GM12878 (cell line): ENCODE data around the gene IFI27L1. TPM values are rescaled to one million over a fixed set of nuclear protein-coding genes. Genes with fewer than 3 reads are reported as not detected.

Experiments used
- ATAC-seq: fragments of 200-7000 bp; cut with Tn5 transposase; 3 replicates; pipeline ENCODE4 v1.9.1; 2020; ENCODE audit warnings: mild to moderate bottlenecking, moderate library complexity
- BruUV-seq: library from RNA; stranded (reverse); fragments of 400-500 nt; replicated peaks from 2 replicates; lab custom pipeline; 2021; lab: Mats Ljungman, UMichigan
- CTCF ChIA-PET: fragments of 300-600 bp; sonication (Branson Sonifier 250); formaldehyde crosslinking; extraction: SDS; loops from one replicate; lab custom pipeline; 2021; ENCODE audit warnings: inconsistent platforms; lab: Yijun Ruan, JAX
- POLR2A ChIA-PET: fragments of 350-600 bp; formaldehyde crosslinking; extraction: SDS; loops from one replicate; lab custom pipeline; 2021; ENCODE audit warnings: inconsistent platforms; lab: Charles Lee
- RAD21 ChIA-PET: fragments of 300-600 bp; sonication (Branson Sonifier 250); formaldehyde crosslinking; loops from one replicate; lab custom pipeline; 2023; ENCODE audit warnings: antibody characterized with exemption; ENCODE audit not compliant: unreplicated experiment; lab: Charles Lee
- SMC1A ChIA-PET: fragments of 300-600 bp; sonication (Branson Sonifier 250); formaldehyde crosslinking; loops from one replicate; lab custom pipeline; 2023; ENCODE audit not compliant: unreplicated experiment, uncharacterized antibody; lab: Charles Lee
- DNase-seq: peaks from one replicate; pipeline ENCODE4 v3.0.0-alpha.2; 2011; ENCODE audit warnings: low read depth, low spot score
- FAIRE-seq: peaks from 3 replicates; lab custom pipeline; 2011; peaks lifted over from hg19 to GRCh38; lab: Jason Lieb, UNC
- H2AFZ ChIP-seq: 2 replicates; pipeline ENCODE4 v1.6.0; 2011; ENCODE audit warnings: low read depth, low read length, control low read depth; ENCODE audit not compliant: control insufficient read depth
- H3K27ac ChIP-seq: 2 replicates; pipeline ENCODE4 v1.5.1; 2011; ENCODE audit warnings: control low read depth; ENCODE audit not compliant: control insufficient read depth, insufficient read depth
- H3K27me3 ChIP-seq, 2 experiments: replicated peaks in 1 of 2; 2 replicates each; pipeline versions ENCODE4 v1.6.0 to v1.6.1; 2011; ENCODE audit warnings: low read length in 1 of 2; ENCODE audit not compliant: control insufficient read depth in 2 of 2, insufficient read depth in 2 of 2
- H3K36me3 ChIP-seq, 2 experiments: 2 replicates each; pipeline ENCODE4 v1.5.1; 2011; ENCODE audit warnings: low read length in 1 of 2; ENCODE audit not compliant: control insufficient read depth in 2 of 2, insufficient read depth in 2 of 2
- H3K4me1 ChIP-seq: 2 replicates; pipeline ENCODE4 v1.6.1; 2011; ENCODE audit warnings: mild to moderate bottlenecking, low read length, moderate library complexity, mixed read lengths; ENCODE audit not compliant: control insufficient read depth, insufficient read depth
- H3K4me2 ChIP-seq: 2 replicates; pipeline ENCODE4 v1.6.0; 2011; ENCODE audit warnings: control low read depth; ENCODE audit not compliant: control insufficient read depth, insufficient read depth
- H3K4me3 ChIP-seq: fragments of 200-600 bp; sonication (generic); 2 replicates; pipeline ENCODE4 v1.5.1; 2016
- H3K79me2 ChIP-seq: 2 replicates; pipeline ENCODE4 v1.6.0; 2011; ENCODE audit warnings: low read length; ENCODE audit not compliant: control insufficient read depth, insufficient read depth
- H3K9ac ChIP-seq: 2 replicates; pipeline ENCODE4 v1.8.0; 2011; ENCODE audit warnings: low read length, control low read depth, mixed read lengths; ENCODE audit not compliant: control insufficient read depth, insufficient read depth
- H3K9me3 ChIP-seq: replicated peaks from 3 replicates; pipeline ENCODE4 v1.5.1; 2011; ENCODE audit warnings: mild to moderate bottlenecking, low read length; ENCODE audit not compliant: control insufficient read depth, insufficient read depth
- H4K20me1 ChIP-seq: 2 replicates; pipeline ENCODE4 v1.6.0; 2011; ENCODE audit not compliant: control insufficient read depth, insufficient read depth
- BRCA1 ChIP-seq: IDR thresholded peaks from 2 replicates; pipeline ENCODE4 v1.6.1; 2011; ENCODE audit warnings: low read depth, low read length, improper control_type of control experiment
- CHD2 ChIP-seq: IDR thresholded peaks from 2 replicates; pipeline ENCODE4 v1.6.1; 2011; ENCODE audit warnings: low read depth, low read length, improper control_type of control experiment, borderline replicate concordance
- ZNF384 ChIP-seq: IDR thresholded peaks from 2 replicates; pipeline ENCODE4 v1.6.1; 2012; ENCODE audit warnings: low read depth, mild to moderate bottlenecking, low read length, improper control_type of control experiment, borderline replicate concordance
- WGBS: methylation state at CpG from one replicate; pipeline ENCODE4 v1.1.6; 2016; ENCODE audit warnings: low lambda C conversion rate; ENCODE audit not compliant: insufficient replicate concordance, insufficient coverage; ENCODE audit errors: missing lambda C conversion rate; 5-methylcytosine and 5-hydroxymethylcytosine counted together
- in situ Hi-C: fragments of 300-500 bp; cut with MboI; formaldehyde crosslinking; loops from 9 replicates; pipeline ENCODE4 v1.14.3; 2018; ENCODE audit warnings: mixed read lengths
- intact Hi-C: fragments of 100-400 bp; cut with micrococcal nuclease; formaldehyde crosslinking; loops from one replicate; pipeline ENCODE4 v1.14.2; 2022; ENCODE audit not compliant: unreplicated experiment
- polyA plus RNA-seq, 11 experiments: library from polyadenylated mRNA; depleted of rRNA in 4 of 11; unstranded in 6 of 11; stranded (reverse) in 5 of 11; fragments of >200 nt; fragmentation: Nextera tagmentation in 4 of 11; fragmentation: Illumina TruSeq in 1 of 11; extraction: Ambion mirVana in 4 of 11; extraction: Trizol in 1 of 11; gene quantifications; 1 replicate in 1 of 11; 2 replicates in 10 of 11; pipeline versions ENCODE4 v1.2.1 to v1.2.3, GENCODE V29; 2011 to 2016; ENCODE audit warnings: inconsistent platforms in 2 of 11, missing spikeins in 2 of 11, low read depth in 1 of 11
- total RNA-seq, 4 experiments: library from RNA; depleted of rRNA in 3 of 4; stranded (reverse); fragments of >200 nt in 3 of 4; fragmentation: Illumina TruSeq in 1 of 4; extraction: Trizol in 1 of 4; gene quantifications; 2 replicates each; pipeline versions ENCODE4 v1.2.1 to v1.2.3, GENCODE V29; 2013 to 2021
- TF ChIP-seq, protein P1 (sequence below), 3 experiments: IDR thresholded peaks in 2 of 3; conservative IDR thresholded peaks in 1 of 3; 2 replicates each; pipeline ENCODE4 v1.5.1; 2011; ENCODE audit warnings: low read depth in 3 of 3, low read length in 3 of 3, mild to moderate bottlenecking in 3 of 3, control low read depth in 2 of 3, moderate library complexity in 2 of 3, inconsistent platforms in 1 of 3, mixed read lengths in 1 of 3; ENCODE audit not compliant: control insufficient read depth in 2 of 3, insufficient read depth in 1 of 3; ENCODE audit errors: extremely low read depth in 1 of 3

Gene IFI27L1
- total and polyA plus RNA-seq, 10 of the 15 experiments (the other 5 are each of a cell fraction or from before 2014, with no cell fraction given), result 17.4 to 38.8 (median 27.6) TPM

DNA sequence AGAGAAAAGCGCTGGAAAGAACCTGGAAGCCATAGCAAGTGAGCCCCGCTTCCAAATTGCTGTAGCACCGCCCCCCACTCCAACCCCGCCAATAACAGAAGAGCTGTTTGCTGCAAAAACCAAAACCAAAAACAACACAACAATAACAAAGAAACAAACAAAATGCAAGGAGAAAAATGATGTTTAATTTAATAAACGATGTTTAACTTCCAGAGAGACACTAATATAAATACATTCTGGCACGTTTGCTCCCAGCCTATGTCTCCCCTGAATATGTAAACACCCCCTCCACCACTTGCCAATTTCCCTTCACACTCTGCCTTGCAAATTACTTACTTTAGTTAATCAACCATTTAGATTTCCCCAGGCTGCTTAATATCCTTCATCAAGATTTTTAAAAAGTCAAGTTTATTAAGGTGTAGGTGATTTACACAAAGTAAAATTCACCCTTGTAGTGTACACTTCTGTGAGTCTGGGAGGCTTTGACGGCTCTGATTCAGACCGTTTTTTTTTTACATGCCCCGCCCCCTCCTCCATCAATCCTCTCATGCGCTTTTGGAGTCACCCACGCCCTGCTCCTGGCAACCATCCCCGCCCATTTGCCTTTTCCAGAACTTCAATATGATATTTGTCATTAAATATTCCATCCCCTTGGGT is 48.8 kb downstream of the IFI27L1 start:
- intact Hi-C loops, result loop anchor here (10.0 kb wide), 1 partner anchor 355 kb away; no protein-coding TSS in a partner anchor
- ChIA-PET RAD21 (interaction anchor here (0.8 to 1.3 kb wide), 3 partner anchors 49 to 190 kb away, joined by 3 read pairs; partner anchors contain the start of genes DDX24 and IFI27L1), POLR2A (interaction anchor here (0.5 to 1.3 kb wide), 2 partner anchors 49 to 144 kb away, joined by 6 to 8 read pairs; partner anchors contain the start of genes DDX24 and IFI27L1), CTCF (interaction anchor here (0.6 to 4.3 kb wide), 12 partner anchors 9 to 190 kb away, joined by 3 to 63 read pairs (median 6); partner anchors contain the start of genes DDX24 and IFI27L1), SMC1A (interaction anchor here (0.6 to 3.8 kb wide), 10 partner anchors 12 to 191 kb away, joined by 3 to 39 read pairs (median 4); no protein-coding TSS in a partner anchor)
- Histone ChIP-seq H3K79me2 (no peaks in the 10 kb centered on the region), H3K9me3 (no peaks in the 10 kb centered on the region), H3K27ac (no peak overlapping the region), H3K27me3 (peaks cover 0 to 4% of the 10 kb centered on the region in 2 experiments; a peak in 1 of 4 replicates), H3K9ac (peak overlapping the region; percentile 19; the same call in 1 of the 2 replicates), H2AFZ (peak overlapping the region; percentile 86), H3K36me3 (no peaks in the 10 kb centered on the region; a peak in 1 of 4 replicates), H3K4me2 (peak overlapping the region; percentile 98), H4K20me1 (no peaks in the 10 kb centered on the region), H3K4me1 (peaks cover 10% of the 10 kb centered on the region; the same call in 1 of the 2 replicates), H3K4me3 (peak overlapping the region; percentile 99)
- no TSS peak for BruUV-seq
- in situ Hi-C loops, result no loop called here
- no peak for TF ChIP-seq BRCA1
- TF ChIP-seq ZNF384, result peak; percentile 60; the same call in 1 of the 2 replicates
- TF ChIP-seq, protein P1, sequence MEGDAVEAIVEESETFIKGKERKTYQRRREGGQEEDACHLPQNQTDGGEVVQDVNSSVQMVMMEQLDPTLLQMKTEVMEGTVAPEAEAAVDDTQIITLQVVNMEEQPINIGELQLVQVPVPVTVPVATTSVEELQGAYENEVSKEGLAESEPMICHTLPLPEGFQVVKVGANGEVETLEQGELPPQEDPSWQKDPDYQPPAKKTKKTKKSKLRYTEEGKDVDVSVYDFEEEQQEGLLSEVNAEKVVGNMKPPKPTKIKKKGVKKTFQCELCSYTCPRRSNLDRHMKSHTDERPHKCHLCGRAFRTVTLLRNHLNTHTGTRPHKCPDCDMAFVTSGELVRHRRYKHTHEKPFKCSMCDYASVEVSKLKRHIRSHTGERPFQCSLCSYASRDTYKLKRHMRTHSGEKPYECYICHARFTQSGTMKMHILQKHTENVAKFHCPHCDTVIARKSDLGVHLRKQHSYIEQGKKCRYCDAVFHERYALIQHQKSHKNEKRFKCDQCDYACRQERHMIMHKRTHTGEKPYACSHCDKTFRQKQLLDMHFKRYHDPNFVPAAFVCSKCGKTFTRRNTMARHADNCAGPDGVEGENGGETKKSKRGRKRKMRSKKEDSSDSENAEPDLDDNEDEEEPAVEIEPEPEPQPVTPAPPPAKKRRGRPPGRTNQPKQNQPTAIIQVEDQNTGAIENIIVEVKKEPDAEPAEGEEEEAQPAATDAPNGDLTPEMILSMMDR (IDR thresholded peaks at IDR 0.05 in 2 of 3, conservative IDR thresholded peaks at IDR 0.05 in 1 of 3; ENCODE audit: control insufficient read depth in 2 of 3, extremely low read depth in 1 of 3, insufficient read depth in 1 of 3, low read depth in 3 of 3, low read length in 3 of 3), result 0 out of 6 replicates have a peak, but pooled peaks of 1 of the 3 experiments have one; percentile 0
- TF ChIP-seq CHD2, result no peak
- no peak for DNase-seq
- FAIRE-seq, result no peak
- WGBS, result 4% methylated on average over 12 of the region's 12 CpGs
- ATAC-seq, result peak; percentile 56
